ENCODE data around the gene INTS11.

DNA sequence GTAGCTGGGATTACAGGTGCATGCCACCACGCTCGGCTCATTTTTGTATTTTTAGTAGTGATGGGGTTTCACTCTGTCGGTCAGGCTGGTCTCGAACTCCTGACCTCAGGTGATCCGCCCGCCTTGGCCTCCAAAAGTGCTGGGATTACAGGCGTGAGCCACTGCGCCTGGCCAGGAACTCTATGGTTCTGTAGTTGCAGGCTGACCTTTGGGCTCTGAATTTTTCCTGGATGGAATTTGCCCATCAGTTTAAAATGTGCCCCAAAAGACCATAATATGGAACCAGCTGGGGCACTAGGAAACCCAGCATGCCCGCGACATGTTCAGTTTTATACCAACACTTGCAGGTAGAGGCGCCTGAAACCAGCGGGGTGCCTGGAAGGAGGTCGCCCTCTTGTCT is 45.8 kb downstream of the INTS11 start:
- no peak for TF ChIP-seq CTCF (IDR thresholded peaks at IDR 0.05; ENCODE audit: low read length)
- no peak for TF ChIP-seq EZH2 (IDR thresholded peaks at IDR 0.05; ENCODE audit: borderline replicate concordance, low read length)

All from OCI-LY1 (cell line).